Astrocyte (in vitro differentiated cells and primary cell): Measurements from ENCODE around the gene TBC1D19. TPM values are rescaled to one million over a fixed set of nuclear protein-coding genes. Genes with fewer than 3 reads are reported as not detected.

Source experiments
- DNase-seq: peaks from one replicate; pipeline ENCODE4 v3.0.0-alpha.2; 2010; ENCODE audit warnings: low read depth
- FAIRE-seq: peaks from 2 replicates; lab custom pipeline; 2011; peaks lifted over from hg19 to GRCh38; lab: Jason Lieb, UNC
- H2AFZ ChIP-seq: 2 replicates; pipeline ENCODE4 v1.6.0; 2012; ENCODE audit warnings: low read depth, low read length, inconsistent platforms
- H3K27ac ChIP-seq: 2 replicates; pipeline ENCODE4 v1.5.1; 2011; ENCODE audit warnings: low read depth, low read length, inconsistent platforms
- H3K27me3 ChIP-seq: 2 replicates; pipeline ENCODE4 v1.6.0; 2011; ENCODE audit warnings: low read length, inconsistent platforms; ENCODE audit not compliant: insufficient read depth
- H3K36me3 ChIP-seq: 2 replicates; pipeline ENCODE4 v1.5.1; 2011; ENCODE audit warnings: low read length, inconsistent platforms; ENCODE audit not compliant: insufficient read depth
- H3K4me1 ChIP-seq: 2 replicates; pipeline ENCODE4 v1.5.1; 2011; ENCODE audit warnings: low read length, inconsistent platforms; ENCODE audit not compliant: insufficient read depth
- H3K4me2 ChIP-seq: 2 replicates; pipeline ENCODE4 v1.6.0; 2012; ENCODE audit warnings: low read length, inconsistent platforms
- H3K4me3 ChIP-seq: 2 replicates; pipeline ENCODE4 v1.5.1; 2011; ENCODE audit warnings: low read depth, mild to moderate bottlenecking, low read length, inconsistent platforms; ENCODE audit not compliant: insufficient read depth
- H3K79me2 ChIP-seq: 2 replicates; pipeline ENCODE4 v1.6.0; 2012; ENCODE audit warnings: mild to moderate bottlenecking, low read length, inconsistent platforms; ENCODE audit not compliant: insufficient read depth
- H3K9ac ChIP-seq: 2 replicates; pipeline ENCODE4 v1.6.0; 2012; ENCODE audit warnings: mild to moderate bottlenecking, low read length, inconsistent platforms
- H3K9me3 ChIP-seq: 2 replicates; pipeline ENCODE4 v1.5.1; 2012; ENCODE audit warnings: low read depth, mild to moderate bottlenecking, low read length, inconsistent platforms; ENCODE audit not compliant: insufficient read depth
- H4K20me1 ChIP-seq: 2 replicates; pipeline ENCODE4 v1.6.0; 2012; ENCODE audit warnings: low read length, inconsistent platforms; ENCODE audit not compliant: insufficient read depth
- H3K27ac Mint-ChIP-seq: one replicate; pipeline ENCODE4 v1.8.0; 2021; ENCODE audit warnings: mild to moderate bottlenecking, mixed read lengths; ENCODE audit not compliant: unreplicated experiment
- H3K27me3 Mint-ChIP-seq: one replicate; pipeline ENCODE4 v1.8.0; 2021; ENCODE audit warnings: low read depth, mixed read lengths; ENCODE audit not compliant: unreplicated experiment
- H3K36me3 Mint-ChIP-seq: one replicate; pipeline ENCODE4 v1.8.0; 2021; ENCODE audit warnings: low read depth, mixed read lengths; ENCODE audit not compliant: unreplicated experiment
- H3K4me1 Mint-ChIP-seq: one replicate; pipeline ENCODE4 v1.8.0; 2021; ENCODE audit warnings: low read depth, mixed read lengths; ENCODE audit not compliant: unreplicated experiment
- H3K4me3 Mint-ChIP-seq: one replicate; pipeline ENCODE4 v1.8.0; 2021; ENCODE audit warnings: mild to moderate bottlenecking, moderate library complexity, mixed read lengths; ENCODE audit not compliant: unreplicated experiment
- H3K9me3 Mint-ChIP-seq: one replicate; pipeline ENCODE4 v1.8.0; 2021; ENCODE audit warnings: mild to moderate bottlenecking, mixed read lengths; ENCODE audit not compliant: unreplicated experiment
- EZH2 ChIP-seq: IDR thresholded peaks from 2 replicates; pipeline ENCODE4 v1.6.1; 2012; ENCODE audit warnings: mild to moderate bottlenecking, low read length, inconsistent platforms; ENCODE audit not compliant: insufficient read depth
- total RNA-seq: library from RNA; stranded (reverse); gene quantifications from 2 replicates; pipeline ENCODE4 v1.2.1, GENCODE V29; 2021
- TF ChIP-seq, protein P1 (sequence below): IDR thresholded peaks from 2 replicates; pipeline ENCODE4 v1.5.1; 2011; ENCODE audit warnings: low read depth, mild to moderate bottlenecking, inconsistent platforms, low read length, moderate library complexity; ENCODE audit not compliant: insufficient read depth

The TBC1D19 gene
- total RNA-seq, 1 donor from 2014 or later = 10.5 TPM

DNA sequence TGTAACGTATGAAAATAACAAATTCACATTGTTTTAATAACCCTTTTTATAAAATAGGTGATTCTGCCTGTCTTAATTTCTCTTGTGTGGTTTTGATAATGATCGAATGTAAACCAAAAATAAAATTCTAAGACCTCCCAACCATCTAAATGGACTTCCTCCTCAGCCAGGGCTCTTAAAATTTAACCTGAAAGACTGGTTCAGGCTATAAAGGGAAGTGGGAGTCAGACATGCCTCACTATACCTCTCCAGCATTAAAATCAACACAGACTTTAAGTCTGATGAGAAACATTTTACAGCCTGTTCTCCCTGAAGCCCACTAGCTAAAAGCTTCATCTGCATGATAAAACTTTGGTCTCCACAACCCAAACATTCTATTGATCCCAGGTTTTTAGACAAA, 179.2 kb downstream of the TBC1D19 start:
- TF ChIP-seq, protein P1, sequence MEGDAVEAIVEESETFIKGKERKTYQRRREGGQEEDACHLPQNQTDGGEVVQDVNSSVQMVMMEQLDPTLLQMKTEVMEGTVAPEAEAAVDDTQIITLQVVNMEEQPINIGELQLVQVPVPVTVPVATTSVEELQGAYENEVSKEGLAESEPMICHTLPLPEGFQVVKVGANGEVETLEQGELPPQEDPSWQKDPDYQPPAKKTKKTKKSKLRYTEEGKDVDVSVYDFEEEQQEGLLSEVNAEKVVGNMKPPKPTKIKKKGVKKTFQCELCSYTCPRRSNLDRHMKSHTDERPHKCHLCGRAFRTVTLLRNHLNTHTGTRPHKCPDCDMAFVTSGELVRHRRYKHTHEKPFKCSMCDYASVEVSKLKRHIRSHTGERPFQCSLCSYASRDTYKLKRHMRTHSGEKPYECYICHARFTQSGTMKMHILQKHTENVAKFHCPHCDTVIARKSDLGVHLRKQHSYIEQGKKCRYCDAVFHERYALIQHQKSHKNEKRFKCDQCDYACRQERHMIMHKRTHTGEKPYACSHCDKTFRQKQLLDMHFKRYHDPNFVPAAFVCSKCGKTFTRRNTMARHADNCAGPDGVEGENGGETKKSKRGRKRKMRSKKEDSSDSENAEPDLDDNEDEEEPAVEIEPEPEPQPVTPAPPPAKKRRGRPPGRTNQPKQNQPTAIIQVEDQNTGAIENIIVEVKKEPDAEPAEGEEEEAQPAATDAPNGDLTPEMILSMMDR = no peak
- TF ChIP-seq EZH2 = no peak
- Histone ChIP-seq H3K4me3 (no peak overlapping the region), H3K36me3 (peaks cover 2% of the 10 kb centered on the region), H3K4me1 (no peaks in the 10 kb centered on the region), H2AFZ (no peak overlapping the region), H3K9me3 (no peaks in the 10 kb centered on the region), H3K79me2 (no peaks in the 10 kb centered on the region), H4K20me1 (no peaks in the 10 kb centered on the region), H3K27me3 (no peaks in the 10 kb centered on the region), H3K27ac (no peak overlapping the region), H3K4me2 (no peak overlapping the region), H3K9ac (no peak overlapping the region)
- no peak overlapping the region for H3K27ac Mint-ChIP-seq
- peaks cover 17% of the 10 kb centered on the region for H3K36me3 Mint-ChIP-seq
- no peak for FAIRE-seq
- H3K9me3 Mint-ChIP-seq = peaks cover 1% of the 10 kb centered on the region
- H3K4me1 Mint-ChIP-seq = peaks cover 6% of the 10 kb centered on the region
- no peak overlapping the region for H3K4me3 Mint-ChIP-seq
- no peaks in the 10 kb centered on the region for H3K27me3 Mint-ChIP-seq
- no peak for DNase-seq

DNA sequence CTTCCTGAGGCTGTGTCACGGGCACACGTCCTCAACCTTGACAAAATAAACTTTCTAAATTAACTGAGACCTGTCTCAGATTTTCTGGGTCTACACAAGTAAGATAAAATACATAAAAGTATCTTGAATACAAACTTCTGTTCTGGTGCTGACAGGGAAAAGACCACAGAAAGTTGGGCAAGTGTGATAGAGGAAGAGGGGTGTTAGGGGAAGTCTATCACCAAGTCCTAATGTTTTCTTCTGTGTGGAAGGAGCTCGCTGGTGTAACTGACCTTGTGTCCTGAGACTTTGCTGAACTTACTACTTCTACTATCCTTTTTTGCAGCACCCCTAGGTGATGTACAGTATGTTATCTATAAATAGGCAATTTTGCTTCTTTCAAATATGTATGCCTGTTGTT, 179.8 kb downstream of the TBC1D19 start:
- Mint-ChIP-seq H3K4me1 (peaks cover 6% of the 10 kb centered on the region), H3K36me3 (peaks cover 17% of the 10 kb centered on the region), H3K9me3 (peaks cover 1% of the 10 kb centered on the region), H3K27ac (no peak overlapping the region), H3K27me3 (no peaks in the 10 kb centered on the region), H3K4me3 (no peak overlapping the region)
- DNase-seq = no peak
- Histone ChIP-seq H2AFZ (no peak overlapping the region), H3K4me1 (no peaks in the 10 kb centered on the region), H3K27me3 (no peaks in the 10 kb centered on the region), H3K4me3 (no peak overlapping the region), H3K4me2 (no peak overlapping the region), H3K36me3 (peaks cover 2% of the 10 kb centered on the region), H3K79me2 (no peaks in the 10 kb centered on the region), H3K27ac (no peak overlapping the region), H3K9me3 (no peaks in the 10 kb centered on the region), H4K20me1 (no peaks in the 10 kb centered on the region), H3K9ac (no peak overlapping the region)
- TF ChIP-seq, protein P1 = no peak
- FAIRE-seq = no peak

DNA sequence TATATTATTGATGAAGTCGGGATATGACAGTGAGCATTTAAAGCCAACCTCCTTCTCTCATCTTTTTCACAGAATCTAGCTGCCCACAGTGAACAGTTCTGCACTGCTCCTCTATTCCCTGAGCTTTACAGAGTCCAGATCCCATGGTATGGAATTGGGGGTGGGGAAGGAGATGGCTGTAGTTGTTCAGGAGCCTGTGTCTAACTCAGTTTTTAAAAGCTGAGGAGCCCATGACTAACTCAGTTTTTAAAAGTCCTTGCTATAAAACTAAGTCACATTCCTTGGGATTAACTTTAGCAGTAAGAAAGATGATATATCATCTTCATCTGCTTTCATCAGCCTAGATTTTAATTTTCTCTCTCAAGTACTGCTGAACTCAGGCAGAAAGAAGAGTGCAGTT, 180.3 kb downstream of the TBC1D19 start:
- peaks cover 1% of the 10 kb centered on the region for H3K9me3 Mint-ChIP-seq
- H3K36me3 ChIP-seq = peaks cover 2% of the 10 kb centered on the region
- H3K27ac Mint-ChIP-seq = no peak overlapping the region
- DNase-seq (no peak), FAIRE-seq (no peak)
- no peaks in the 10 kb centered on the region for H3K4me1 ChIP-seq
- H3K27ac ChIP-seq = no peak overlapping the region
- H3K4me2 ChIP-seq = no peak overlapping the region
- no peak for TF ChIP-seq EZH2
- TF ChIP-seq, protein P1 = no peak
- no peak overlapping the region for H2AFZ ChIP-seq
- H3K36me3 Mint-ChIP-seq = peaks cover 14% of the 10 kb centered on the region
- no peaks in the 10 kb centered on the region for H3K79me2 ChIP-seq
- peaks cover 6% of the 10 kb centered on the region for H3K4me1 Mint-ChIP-seq
- no peak overlapping the region for H3K4me3 ChIP-seq
- no peak overlapping the region for H3K4me3 Mint-ChIP-seq
- H3K9ac ChIP-seq = no peak overlapping the region
- no peaks in the 10 kb centered on the region for H3K27me3 Mint-ChIP-seq
- H3K27me3 ChIP-seq = no peaks in the 10 kb centered on the region
- no peaks in the 10 kb centered on the region for H3K9me3 ChIP-seq
- H4K20me1 ChIP-seq = no peaks in the 10 kb centered on the region
